ENCODE measurements around the gene CACNA1H. TPM values are rescaled to one million over a fixed set of nuclear protein-coding genes. Genes with fewer than 3 reads are reported as not detected.

CACNA1H gene
- total RNA-seq, 3 donors from 2014 or later (not counting 1 experiment from before 2014, with no cell fraction given): 1.1 to 1.5 (median 1.3) TPM

- intact Hi-C loops (cut with micrococcal nuclease): no loop called here
- H3K9me3 Mint-ChIP-seq: no peaks in the 10 kb centered on the region
Measured at GRCh38 chr16:1108299-1109252, 44.3 kb upstream of the CACNA1H start.

GRCh38 chr16:1109648-1110047 lies 43.3 kb upstream of the CACNA1H start:
- no peak for TF ChIP-seq CTCF (IDR thresholded peaks at IDR 0.05)
- H3K27me3 ChIP-seq (ENCODE audit: control insufficient read depth, insufficient read depth, low read length): no peaks in the 10 kb centered on the region
- H3K4me3 Mint-ChIP-seq: no peak overlapping the region
- H3K9me3 ChIP-seq (ENCODE audit: control insufficient read depth, insufficient read depth, low read length): no peaks in the 10 kb centered on the region
- no peaks in the 10 kb centered on the region for H3K36me3 ChIP-seq (ENCODE audit: control insufficient read depth, insufficient read depth, low read length)
- ATAC-seq (no peak), DNase-seq (no peak)
- intact Hi-C loops (cut with micrococcal nuclease): no loop called here
- no peaks in the 10 kb centered on the region for H3K4me1 Mint-ChIP-seq
- no peaks in the 10 kb centered on the region for H3K27me3 Mint-ChIP-seq (ENCODE audit: low read depth in 2 of 2)
- H3K9me3 Mint-ChIP-seq: no peaks in the 10 kb centered on the region
- no peak overlapping the region for H3K27ac Mint-ChIP-seq
- H3K4me1 ChIP-seq (ENCODE audit: control insufficient read depth, insufficient read depth, low read length): no peaks in the 10 kb centered on the region
- no peak overlapping the region for H3K4me3 ChIP-seq (ENCODE audit: low read length)
- no peak overlapping the region for H3K27ac ChIP-seq (ENCODE audit: low read length)
- 49% methylated on average over 19 of the region's 19 CpGs for whole genome bisulfite sequencing (ENCODE audit: insufficient coverage)
- no peaks in the 10 kb centered on the region for H3K36me3 Mint-ChIP-seq

More at GRCh38 chr16:1108299-1109252, 44.3 kb upstream of the CACNA1H start:
- no peaks in the 10 kb centered on the region for H3K36me3 ChIP-seq (ENCODE audit: control insufficient read depth, insufficient read depth, low read length)
- H3K4me1 ChIP-seq (ENCODE audit: control insufficient read depth, insufficient read depth, low read length): no peaks in the 10 kb centered on the region
- no peak overlapping the region for H3K4me3 ChIP-seq (ENCODE audit: low read length)
- H3K27me3 ChIP-seq (ENCODE audit: control insufficient read depth, insufficient read depth, low read length): peaks cover 2% of the 10 kb centered on the region
- no peaks in the 10 kb centered on the region for H3K4me1 Mint-ChIP-seq
- ATAC-seq (no peak), DNase-seq (no peak)
- no peak overlapping the region for H3K27ac Mint-ChIP-seq
- 59% methylated on average over 42 of the region's 42 CpGs for WGBS (ENCODE audit: insufficient coverage)
- no peak for TF ChIP-seq CTCF (IDR thresholded peaks at IDR 0.05)
- H3K9me3 ChIP-seq (ENCODE audit: control insufficient read depth, insufficient read depth, low read length): no peaks in the 10 kb centered on the region
- H3K36me3 Mint-ChIP-seq: no peaks in the 10 kb centered on the region
- H3K27ac ChIP-seq (ENCODE audit: low read length): no peak overlapping the region
- no peak overlapping the region for H3K4me3 Mint-ChIP-seq
- no peaks in the 10 kb centered on the region for H3K27me3 Mint-ChIP-seq (ENCODE audit: low read depth in 2 of 2)

- Histone ChIP-seq H3K36me3 (ENCODE audit: control insufficient read depth, insufficient read depth, low read length) (no peaks in the 10 kb centered on the region), H3K9me3 (ENCODE audit: control insufficient read depth, insufficient read depth, low read length) (no peaks in the 10 kb centered on the region), H3K4me1 (ENCODE audit: control insufficient read depth, insufficient read depth, low read length) (no peaks in the 10 kb centered on the region), H3K27me3 (ENCODE audit: control insufficient read depth, insufficient read depth, low read length) (no peaks in the 10 kb centered on the region), H3K4me3 (ENCODE audit: low read length) (no peak overlapping the region), H3K27ac (ENCODE audit: low read length) (no peak overlapping the region)
- ATAC-seq (no peak), DNase-seq (no peak)
- Mint-ChIP-seq H3K27ac (no peak overlapping the region), H3K36me3 (no peaks in the 10 kb centered on the region), H3K9me3 (no peaks in the 10 kb centered on the region), H3K4me3 (no peak overlapping the region), H3K27me3 (ENCODE audit: low read depth in 2 of 2) (no peaks in the 10 kb centered on the region), H3K4me1 (no peaks in the 10 kb centered on the region)
- 72% methylated on average over 26 of the region's 26 CpGs for WGBS (ENCODE audit: insufficient coverage)
- intact Hi-C loops (cut with micrococcal nuclease): no loop called here
- TF ChIP-seq CTCF (IDR thresholded peaks at IDR 0.05): no peak
Measured at GRCh38 chr16:1112506-1113184, 40.3 kb upstream of the CACNA1H start.

Data from natural killer cell (primary cell).